AG04450 (cell line): ENCODE results near the gene PLA2G2C. TPM values are rescaled to one million over a fixed set of nuclear protein-coding genes. Genes with fewer than 3 reads are reported as not detected.
A peak's percentile ranks its signal among the peaks of the same experiment; 100 is the strongest.

Experiments used
- CTCF ChIA-PET: fragments of 300-600, 350-600 bp; formaldehyde crosslinking; extraction: SDS; loops from one replicate; lab custom pipeline; 2022; ENCODE audit warnings: antibody characterized with exemption, inconsistent platforms; lab: Charles Lee
- POLR2A ChIA-PET: fragments of 350-600 bp; formaldehyde crosslinking; extraction: SDS; loops from one replicate; lab custom pipeline; 2021; ENCODE audit warnings: antibody characterized with exemption, inconsistent platforms; lab: Yijun Ruan, JAX
- DNase-seq: peaks from one replicate; pipeline ENCODE4 v3.0.0-alpha.2; 2011; ENCODE audit warnings: low read depth, low spot score
- H3K27ac ChIP-seq: one replicate; pipeline ENCODE4 v1.5.1; 2012; ENCODE audit warnings: low read depth, low read length, control low read depth
- H3K27me3 ChIP-seq: one replicate; pipeline ENCODE4 v1.6.0; 2012; ENCODE audit warnings: low read length; ENCODE audit not compliant: control insufficient read depth, insufficient read depth
- H3K4me3 ChIP-seq: 2 replicates; pipeline ENCODE4 v1.5.1; 2011; ENCODE audit warnings: mild to moderate bottlenecking, low read depth, low read length, control low read depth
- H3K9me3 ChIP-seq: 2 replicates; pipeline ENCODE4 v1.5.1; 2012; ENCODE audit warnings: low read length; ENCODE audit not compliant: control insufficient read depth, insufficient read depth
- polyA plus RNA-seq: library from polyadenylated mRNA; depleted of rRNA; stranded (reverse); fragments of >200 nt; gene quantifications from 2 replicates; pipeline ENCODE4 v1.2.3, GENCODE V29; 2011
- TF ChIP-seq, protein P1 (sequence below): IDR thresholded peaks from 2 replicates; pipeline ENCODE4 v1.5.1; 2011; ENCODE audit warnings: low read depth, low read length, control low read depth, inconsistent platforms

The PLA2G2C gene
- polyA plus RNA-seq, 1 experiment: not detected

DNA sequence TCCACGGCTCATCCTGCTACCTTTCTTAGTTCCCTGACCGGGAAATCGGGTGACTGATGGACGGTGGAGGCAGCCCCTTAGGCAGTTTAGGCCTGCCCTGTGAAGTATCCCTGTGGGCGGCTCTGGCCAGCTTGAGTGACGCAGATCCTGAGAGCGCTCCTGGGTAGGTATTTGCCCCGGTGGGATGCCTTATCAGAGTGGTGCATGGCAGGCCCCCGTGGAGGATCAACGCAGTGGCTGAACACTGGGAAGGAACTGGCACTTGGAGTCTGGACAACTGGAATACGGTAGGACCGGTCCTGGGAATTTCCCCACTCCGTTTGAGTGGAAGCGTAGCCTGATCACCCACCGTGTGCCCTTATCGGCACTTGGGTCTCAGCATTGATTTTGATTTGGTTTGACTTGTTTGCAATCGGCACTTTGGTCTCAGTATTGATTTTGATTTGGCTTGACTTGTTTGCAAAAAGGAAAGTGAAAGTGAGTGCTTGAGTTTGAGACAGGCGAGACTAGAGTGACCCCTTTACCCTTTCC lies 32.0 kb downstream of the PLA2G2C start:
- Histone ChIP-seq H3K9me3 (peaks cover 8% of the 10 kb centered on the region), H3K4me3 (no peak overlapping the region), H3K27me3 (peaks cover 3% of the 10 kb centered on the region), H3K27ac (no peak overlapping the region)
- ChIA-PET POLR2A (no interaction called here), CTCF (interaction anchor here (1.6 to 3.6 kb wide), 3 partner anchors 55 to 236 kb away, joined by 4 to 68 read pairs (median 16); no protein-coding TSS in a partner anchor)
- DNase-seq: no peak
- TF ChIP-seq, protein P1, sequence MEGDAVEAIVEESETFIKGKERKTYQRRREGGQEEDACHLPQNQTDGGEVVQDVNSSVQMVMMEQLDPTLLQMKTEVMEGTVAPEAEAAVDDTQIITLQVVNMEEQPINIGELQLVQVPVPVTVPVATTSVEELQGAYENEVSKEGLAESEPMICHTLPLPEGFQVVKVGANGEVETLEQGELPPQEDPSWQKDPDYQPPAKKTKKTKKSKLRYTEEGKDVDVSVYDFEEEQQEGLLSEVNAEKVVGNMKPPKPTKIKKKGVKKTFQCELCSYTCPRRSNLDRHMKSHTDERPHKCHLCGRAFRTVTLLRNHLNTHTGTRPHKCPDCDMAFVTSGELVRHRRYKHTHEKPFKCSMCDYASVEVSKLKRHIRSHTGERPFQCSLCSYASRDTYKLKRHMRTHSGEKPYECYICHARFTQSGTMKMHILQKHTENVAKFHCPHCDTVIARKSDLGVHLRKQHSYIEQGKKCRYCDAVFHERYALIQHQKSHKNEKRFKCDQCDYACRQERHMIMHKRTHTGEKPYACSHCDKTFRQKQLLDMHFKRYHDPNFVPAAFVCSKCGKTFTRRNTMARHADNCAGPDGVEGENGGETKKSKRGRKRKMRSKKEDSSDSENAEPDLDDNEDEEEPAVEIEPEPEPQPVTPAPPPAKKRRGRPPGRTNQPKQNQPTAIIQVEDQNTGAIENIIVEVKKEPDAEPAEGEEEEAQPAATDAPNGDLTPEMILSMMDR: no peak

DNA sequence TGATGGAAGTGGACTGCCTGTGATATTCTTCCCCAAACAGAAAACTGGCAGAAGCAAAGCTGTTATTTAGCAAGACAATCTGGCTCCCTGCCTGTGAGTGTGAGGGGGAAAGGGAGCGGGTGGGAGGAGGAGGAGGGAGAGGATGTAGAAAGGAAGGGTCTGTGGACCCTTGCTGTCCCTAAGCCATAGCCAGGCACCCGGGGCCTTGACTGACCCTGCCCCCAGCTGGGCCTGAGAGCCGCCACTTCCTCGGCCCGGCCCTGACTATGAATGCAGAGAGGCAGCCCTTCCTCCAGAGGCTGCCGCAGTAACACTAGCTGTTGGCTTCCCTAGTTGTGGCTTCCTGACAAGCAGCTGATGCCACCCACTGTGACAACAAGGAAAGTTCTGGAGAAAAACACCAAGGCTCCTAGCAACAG lies 33.3 kb downstream of the PLA2G2C start:
- no peak overlapping the region for H3K27ac ChIP-seq
- TF ChIP-seq, protein P1: no peak
- H3K4me3 ChIP-seq: no peak overlapping the region
- POLR2A ChIA-PET: interaction anchor here (0.7 kb wide), 2 partner anchors 42 to 492 kb away, joined by 3 to 8 read pairs; no protein-coding TSS in a partner anchor
- peaks cover 7% of the 10 kb centered on the region for H3K27me3 ChIP-seq
- CTCF ChIA-PET: interaction anchor here (0.7 to 3.6 kb wide), 19 partner anchors 9 to 449 kb away, joined by 3 to 68 read pairs (median 9); no protein-coding TSS in a partner anchor
- H3K9me3 ChIP-seq: no peaks in the 10 kb centered on the region; the same call in 1 of the 2 replicates
- DNase-seq: no peak

DNA sequence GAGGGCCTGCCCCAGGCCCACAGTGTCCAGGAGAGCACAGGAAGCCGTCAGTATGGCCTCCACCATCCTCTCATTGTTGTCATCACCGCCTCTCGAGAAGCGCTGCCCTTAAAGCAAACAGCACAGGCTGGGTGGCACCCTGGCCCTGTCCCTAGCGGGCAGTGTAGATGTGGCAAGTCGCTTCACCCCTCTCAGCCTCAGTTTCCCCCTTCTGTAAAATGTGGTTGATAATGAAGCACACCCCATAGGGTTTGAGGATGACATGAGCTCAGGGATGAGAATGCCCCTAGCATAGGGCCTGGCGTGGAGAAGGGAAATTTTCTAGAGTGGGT lies 33.8 kb downstream of the PLA2G2C start:
- Histone ChIP-seq H3K4me3 (no peak overlapping the region), H3K27me3 (peaks cover 11% of the 10 kb centered on the region), H3K9me3 (no peaks in the 10 kb centered on the region; the same call in 1 of the 2 replicates), H3K27ac (no peak overlapping the region)
- CTCF ChIA-PET: interaction anchor here (0.7 to 3.6 kb wide), 19 partner anchors 8 to 449 kb away, joined by 3 to 68 read pairs (median 9); no protein-coding TSS in a partner anchor
- TF ChIP-seq, protein P1: no peak
- no peak for DNase-seq
- POLR2A ChIA-PET: no interaction called here

DNA sequence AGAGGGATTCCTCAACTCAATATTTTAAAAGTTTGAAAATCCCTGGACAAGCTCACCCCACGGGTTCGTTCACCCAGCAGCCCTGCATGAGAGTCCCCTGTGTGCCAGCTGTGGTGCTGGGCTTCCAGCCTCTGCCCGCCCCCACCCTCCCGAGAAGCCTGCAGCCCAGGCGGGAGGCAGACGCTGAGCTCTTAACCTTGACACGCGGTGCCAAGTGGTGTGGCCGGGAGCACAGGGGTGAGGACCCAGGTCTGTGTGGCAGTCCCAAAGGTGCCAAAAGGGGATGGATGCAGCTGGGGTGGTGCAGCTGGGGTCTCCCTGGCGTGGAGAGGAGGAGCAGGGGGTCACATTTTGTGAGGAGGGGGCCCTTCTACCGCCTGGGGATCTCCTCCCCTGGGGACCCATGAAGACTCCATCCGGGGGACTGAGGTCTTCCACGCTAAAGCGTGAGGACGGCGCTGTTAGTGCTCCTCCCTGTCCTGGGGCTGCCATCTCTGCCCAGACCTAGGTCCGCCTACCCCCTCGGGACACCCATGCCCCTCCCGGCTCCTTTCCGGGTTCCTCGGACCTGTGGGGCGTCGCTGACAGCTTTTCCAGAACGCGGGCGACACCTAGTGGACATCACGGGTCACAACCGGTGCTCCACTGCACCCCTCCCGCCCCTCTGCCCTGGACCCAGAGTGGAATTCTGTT lies 34.3 kb downstream of the PLA2G2C start:
- peak; percentile 33 for DNase-seq
- CTCF ChIA-PET: interaction anchor here (0.6 to 3.6 kb wide), 22 partner anchors 8 to 490 kb away, joined by 3 to 68 read pairs (median 6); no protein-coding TSS in a partner anchor

More for the DNA sequence above, 34.3 kb downstream of the PLA2G2C start:
- H3K27me3 ChIP-seq: peaks cover 11% of the 10 kb centered on the region
- TF ChIP-seq, protein P1: peak; percentile 83
- H3K9me3 ChIP-seq: no peaks in the 10 kb centered on the region; the same call in 1 of the 2 replicates
- peak overlapping the region; percentile 44 for H3K4me3 ChIP-seq
- H3K27ac ChIP-seq: no peak overlapping the region
- POLR2A ChIA-PET: interaction anchor here (0.6 kb wide), 1 partner anchor 353 kb away, joined by 3 read pairs; no protein-coding TSS in a partner anchor
